Liver (tissue), 9 donors: ENCODE measurements around the gene DSCAM. TPM values are rescaled to one million over a fixed set of nuclear protein-coding genes. Genes with fewer than 3 reads are reported as not detected.

Experiments
- DNase-seq: peaks from one replicate; pipeline ENCODE4 v3.0.0-alpha.2; 2017; ENCODE audit warnings: low spot score
- H3K27ac ChIP-seq, 2 donors: one replicate each; pipeline ENCODE4 v1.7.0; 2013; ENCODE audit warnings: inconsistent platforms in 2 of 2, low read length in 2 of 2, control low read depth in 1 of 2, low read depth in 1 of 2, mild to moderate bottlenecking in 1 of 2
- H3K27me3 ChIP-seq, 4 donors: one replicate each; pipeline versions ENCODE4 v1.6.1 to v1.7.0; 2013; ENCODE audit warnings: low read length in 3 of 4, inconsistent platforms in 1 of 4, mild to moderate bottlenecking in 1 of 4, moderate library complexity in 1 of 4; ENCODE audit not compliant: control insufficient read depth in 4 of 4, insufficient read depth in 4 of 4
- H3K36me3 ChIP-seq, 4 donors: one replicate each; pipeline versions ENCODE4 v1.6.1 to v1.7.0; 2013; ENCODE audit warnings: low read length in 3 of 4, mild to moderate bottlenecking in 3 of 4, low read depth in 1 of 4, moderate library complexity in 1 of 4; ENCODE audit not compliant: control insufficient read depth in 4 of 4, insufficient read depth in 3 of 4
- H3K4me1 ChIP-seq, 4 donors: one replicate each; pipeline versions ENCODE4 v1.6.1 to v1.7.0; 2013; ENCODE audit warnings: low read length in 3 of 4, mild to moderate bottlenecking in 3 of 4, moderate library complexity in 1 of 4; ENCODE audit not compliant: control insufficient read depth in 4 of 4, insufficient read depth in 4 of 4
- H3K4me3 ChIP-seq, 3 donors: one replicate each; pipeline versions ENCODE4 v1.6.1 to v1.7.0; 2013; ENCODE audit warnings: low read length in 3 of 3, control low read depth in 1 of 3, low read depth in 1 of 3, mild to moderate bottlenecking in 1 of 3
- H3K9ac ChIP-seq, 2 donors: one replicate each; pipeline ENCODE4 v1.7.0; 2013; ENCODE audit warnings: low read length in 2 of 2, mild to moderate bottlenecking in 2 of 2, moderate library complexity in 2 of 2, control low read depth in 1 of 2, low read depth in 1 of 2
- H3K9me3 ChIP-seq, 4 donors: one replicate each; pipeline versions ENCODE4 v1.6.1 to v1.7.0; 2013; ENCODE audit warnings: low read length in 3 of 4; ENCODE audit not compliant: control insufficient read depth in 4 of 4
- FOXA1 ChIP-seq: IDR thresholded peaks from 2 replicates; pipeline ENCODE4 v1.6.1; 2016; ENCODE audit warnings: antibody characterized with exemption
- FOXA2 ChIP-seq: IDR thresholded peaks from 2 replicates; pipeline ENCODE4 v1.6.1; 2016; ENCODE audit warnings: antibody characterized with exemption
- HNF4A ChIP-seq, 2 donors: conservative IDR thresholded peaks; 2 replicates each; pipeline ENCODE4 v1.6.1; 2016; ENCODE audit warnings: antibody characterized with exemption in 2 of 2, mild to moderate bottlenecking in 2 of 2
- JUND ChIP-seq, 2 donors: IDR thresholded peaks; 2 replicates each; pipeline ENCODE4 v1.6.1; 2016; ENCODE audit warnings: antibody characterized with exemption in 2 of 2
- NR2F2 ChIP-seq: IDR thresholded peaks from 2 replicates; pipeline ENCODE4 v1.6.1; 2016; ENCODE audit warnings: antibody characterized with exemption
- RAD21 ChIP-seq, 2 donors: IDR thresholded peaks; 2 replicates each; pipeline ENCODE4 v1.6.1; 2016; ENCODE audit warnings: antibody characterized with exemption in 2 of 2, mild to moderate bottlenecking in 2 of 2
- RXRA ChIP-seq, 2 donors: IDR thresholded peaks; 2 replicates each; pipeline ENCODE4 v1.6.1; 2017 to 2018; ENCODE audit warnings: antibody characterized with exemption in 2 of 2, mild to moderate bottlenecking in 1 of 2
- SP1 ChIP-seq: IDR thresholded peaks from 2 replicates; pipeline ENCODE4 v1.6.1; 2018; ENCODE audit warnings: antibody characterized with exemption, mild to moderate bottlenecking
- TAF1 ChIP-seq: conservative IDR thresholded peaks from 2 replicates; pipeline ENCODE4 v1.6.1; 2016; ENCODE audit warnings: antibody characterized with exemption, mild to moderate bottlenecking
- YY1 ChIP-seq: IDR thresholded peaks from 2 replicates; pipeline ENCODE4 v1.6.1; 2016; ENCODE audit warnings: antibody characterized with exemption, mild to moderate bottlenecking
- WGBS: extraction: QIAGEN DNeasy Blood & Tissue Kit; methylation state at CpG from one replicate; pipeline ENCODE4 v1.1.7; 2013; 5-methylcytosine and 5-hydroxymethylcytosine counted together
- polyA plus RNA-seq, 2 donors: library from polyadenylated mRNA; stranded (reverse) in 1 of 2; unstranded in 1 of 2; fragments of 200-250 nt in 1 of 2; fragments of >200 nt in 1 of 2; fragmentation: Nextera tagmentation in 1 of 2; extraction: Ambion mirVana in 1 of 2; gene quantifications; one replicate each; pipeline versions ENCODE4 v1.2.1 to v1.2.3, GENCODE V29; 2013 to 2015
- total RNA-seq, 2 donors: library from RNA; depleted of rRNA; stranded (reverse); fragments of >200 nt; gene quantifications; one replicate each; pipeline ENCODE4 v1.2.3, GENCODE V29; 2014
- TF ChIP-seq, protein P1 (sequence below): IDR thresholded peaks from 2 replicates; pipeline ENCODE4 v1.6.1; 2016; ENCODE audit warnings: antibody characterized with exemption
- TF ChIP-seq, protein P2 (sequence below): fragments of 150-350 bp; IDR thresholded peaks from 2 replicates; pipeline ENCODE4 v1.5.1; 2017; ENCODE audit warnings: improper control_type of control experiment, low read depth, low read length; ENCODE audit not compliant: missing input control
- TF ChIP-seq, protein P3 (sequence below): IDR thresholded peaks from 2 replicates; pipeline ENCODE4 v1.6.1; 2016; ENCODE audit warnings: antibody characterized with exemption, mild to moderate bottlenecking
- TF ChIP-seq, protein P4 (sequence below): IDR thresholded peaks from 2 replicates; pipeline ENCODE4 v1.6.1; 2016; ENCODE audit warnings: antibody characterized with exemption
- TF ChIP-seq, protein P5 (sequence below): IDR thresholded peaks from 2 replicates; pipeline ENCODE4 v1.6.1; 2016; ENCODE audit warnings: antibody characterized with exemption
- donor health status: healthy.
- donor health status: healthy.
- donor health status: healthy.
- donor health status: healthy.
- donor health status: healthy.

DSCAM gene
- total and polyA plus RNA-seq, 4 donors = 0.02 to 0.23 (median 0.10) TPM

DNA sequence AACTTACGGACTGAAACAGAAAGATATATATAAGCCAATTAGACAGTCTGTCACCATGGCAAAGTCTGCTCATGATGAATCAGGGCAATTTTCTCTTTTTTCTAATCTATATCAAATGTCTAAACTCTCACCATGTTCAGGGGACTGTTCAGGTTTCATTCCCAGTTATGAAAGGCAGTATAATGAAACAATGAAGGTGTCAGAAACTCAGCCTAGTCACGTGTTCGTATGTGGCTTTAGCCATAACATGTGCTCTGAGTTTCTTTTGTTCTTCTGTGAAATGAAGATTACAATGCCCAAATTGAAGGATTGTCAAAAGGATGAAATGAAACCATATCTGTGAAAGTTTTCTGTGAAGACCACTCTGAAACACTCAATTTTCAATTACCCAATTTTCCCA lies 392.9 kb downstream of the DSCAM start (continued):
- TF ChIP-seq, protein P1, sequence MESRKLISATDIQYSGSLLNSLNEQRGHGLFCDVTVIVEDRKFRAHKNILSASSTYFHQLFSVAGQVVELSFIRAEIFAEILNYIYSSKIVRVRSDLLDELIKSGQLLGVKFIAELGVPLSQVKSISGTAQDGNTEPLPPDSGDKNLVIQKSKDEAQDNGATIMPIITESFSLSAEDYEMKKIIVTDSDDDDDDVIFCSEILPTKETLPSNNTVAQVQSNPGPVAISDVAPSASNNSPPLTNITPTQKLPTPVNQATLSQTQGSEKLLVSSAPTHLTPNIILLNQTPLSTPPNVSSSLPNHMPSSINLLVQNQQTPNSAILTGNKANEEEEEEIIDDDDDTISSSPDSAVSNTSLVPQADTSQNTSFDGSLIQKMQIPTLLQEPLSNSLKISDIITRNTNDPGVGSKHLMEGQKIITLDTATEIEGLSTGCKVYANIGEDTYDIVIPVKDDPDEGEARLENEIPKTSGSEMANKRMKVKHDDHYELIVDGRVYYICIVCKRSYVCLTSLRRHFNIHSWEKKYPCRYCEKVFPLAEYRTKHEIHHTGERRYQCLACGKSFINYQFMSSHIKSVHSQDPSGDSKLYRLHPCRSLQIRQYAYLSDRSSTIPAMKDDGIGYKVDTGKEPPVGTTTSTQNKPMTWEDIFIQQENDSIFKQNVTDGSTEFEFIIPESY = no peak
- TF ChIP-seq YY1 (no peak), NR2F2 (no peak), RXRA (IDR thresholded peaks at IDR 0.05) (no peak), FOXA1 (no peak), JUND (IDR thresholded peaks at IDR 0.05) (no peak), RAD21 (IDR thresholded peaks at IDR 0.05) (no peak)

DNA sequence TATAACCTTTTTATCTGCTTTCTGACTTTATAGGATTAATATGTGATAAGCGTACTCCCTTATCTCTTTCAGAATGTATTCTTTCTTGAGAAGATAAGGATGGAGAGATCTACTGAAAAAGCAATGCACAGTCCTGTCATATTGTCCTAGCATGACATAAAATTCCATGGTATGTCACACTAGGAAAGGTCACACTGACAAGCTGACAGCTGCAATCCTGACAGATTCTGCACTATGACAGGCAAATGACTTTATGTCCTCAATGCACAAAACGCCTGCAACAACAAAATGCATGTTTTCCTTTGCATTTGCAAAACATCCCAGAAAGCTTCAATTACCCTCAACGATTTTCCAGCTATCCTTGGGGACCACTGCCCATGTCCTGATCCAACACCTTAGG lies 393.8 kb downstream of the DSCAM start:
- Histone ChIP-seq H3K4me3 (no peak overlapping the region), H3K9me3 (no peaks in the 10 kb centered on the region), H3K4me1 (no peaks in the 10 kb centered on the region), H3K27ac (no peak overlapping the region), H3K36me3 (no peaks in the 10 kb centered on the region), H3K27me3 (peaks cover 0 to 2% (median 0%) of the 10 kb centered on the region in 4 donors), H3K9ac (no peak overlapping the region)
- no peak for DNase-seq
- TF ChIP-seq RAD21 (IDR thresholded peaks at IDR 0.05) = no peak
- no peak for TF ChIP-seq TAF1
- TF ChIP-seq RXRA (IDR thresholded peaks at IDR 0.05) = no peak
- TF ChIP-seq, protein P2, sequence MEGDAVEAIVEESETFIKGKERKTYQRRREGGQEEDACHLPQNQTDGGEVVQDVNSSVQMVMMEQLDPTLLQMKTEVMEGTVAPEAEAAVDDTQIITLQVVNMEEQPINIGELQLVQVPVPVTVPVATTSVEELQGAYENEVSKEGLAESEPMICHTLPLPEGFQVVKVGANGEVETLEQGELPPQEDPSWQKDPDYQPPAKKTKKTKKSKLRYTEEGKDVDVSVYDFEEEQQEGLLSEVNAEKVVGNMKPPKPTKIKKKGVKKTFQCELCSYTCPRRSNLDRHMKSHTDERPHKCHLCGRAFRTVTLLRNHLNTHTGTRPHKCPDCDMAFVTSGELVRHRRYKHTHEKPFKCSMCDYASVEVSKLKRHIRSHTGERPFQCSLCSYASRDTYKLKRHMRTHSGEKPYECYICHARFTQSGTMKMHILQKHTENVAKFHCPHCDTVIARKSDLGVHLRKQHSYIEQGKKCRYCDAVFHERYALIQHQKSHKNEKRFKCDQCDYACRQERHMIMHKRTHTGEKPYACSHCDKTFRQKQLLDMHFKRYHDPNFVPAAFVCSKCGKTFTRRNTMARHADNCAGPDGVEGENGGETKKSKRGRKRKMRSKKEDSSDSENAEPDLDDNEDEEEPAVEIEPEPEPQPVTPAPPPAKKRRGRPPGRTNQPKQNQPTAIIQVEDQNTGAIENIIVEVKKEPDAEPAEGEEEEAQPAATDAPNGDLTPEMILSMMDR = no peak
- TF ChIP-seq, protein P3, sequence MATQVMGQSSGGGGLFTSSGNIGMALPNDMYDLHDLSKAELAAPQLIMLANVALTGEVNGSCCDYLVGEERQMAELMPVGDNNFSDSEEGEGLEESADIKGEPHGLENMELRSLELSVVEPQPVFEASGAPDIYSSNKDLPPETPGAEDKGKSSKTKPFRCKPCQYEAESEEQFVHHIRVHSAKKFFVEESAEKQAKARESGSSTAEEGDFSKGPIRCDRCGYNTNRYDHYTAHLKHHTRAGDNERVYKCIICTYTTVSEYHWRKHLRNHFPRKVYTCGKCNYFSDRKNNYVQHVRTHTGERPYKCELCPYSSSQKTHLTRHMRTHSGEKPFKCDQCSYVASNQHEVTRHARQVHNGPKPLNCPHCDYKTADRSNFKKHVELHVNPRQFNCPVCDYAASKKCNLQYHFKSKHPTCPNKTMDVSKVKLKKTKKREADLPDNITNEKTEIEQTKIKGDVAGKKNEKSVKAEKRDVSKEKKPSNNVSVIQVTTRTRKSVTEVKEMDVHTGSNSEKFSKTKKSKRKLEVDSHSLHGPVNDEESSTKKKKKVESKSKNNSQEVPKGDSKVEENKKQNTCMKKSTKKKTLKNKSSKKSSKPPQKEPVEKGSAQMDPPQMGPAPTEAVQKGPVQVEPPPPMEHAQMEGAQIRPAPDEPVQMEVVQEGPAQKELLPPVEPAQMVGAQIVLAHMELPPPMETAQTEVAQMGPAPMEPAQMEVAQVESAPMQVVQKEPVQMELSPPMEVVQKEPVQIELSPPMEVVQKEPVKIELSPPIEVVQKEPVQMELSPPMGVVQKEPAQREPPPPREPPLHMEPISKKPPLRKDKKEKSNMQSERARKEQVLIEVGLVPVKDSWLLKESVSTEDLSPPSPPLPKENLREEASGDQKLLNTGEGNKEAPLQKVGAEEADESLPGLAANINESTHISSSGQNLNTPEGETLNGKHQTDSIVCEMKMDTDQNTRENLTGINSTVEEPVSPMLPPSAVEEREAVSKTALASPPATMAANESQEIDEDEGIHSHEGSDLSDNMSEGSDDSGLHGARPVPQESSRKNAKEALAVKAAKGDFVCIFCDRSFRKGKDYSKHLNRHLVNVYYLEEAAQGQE = no peak
- TF ChIP-seq, protein P4, sequence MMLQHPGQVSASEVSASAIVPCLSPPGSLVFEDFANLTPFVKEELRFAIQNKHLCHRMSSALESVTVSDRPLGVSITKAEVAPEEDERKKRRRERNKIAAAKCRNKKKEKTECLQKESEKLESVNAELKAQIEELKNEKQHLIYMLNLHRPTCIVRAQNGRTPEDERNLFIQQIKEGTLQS = no peak
- TF ChIP-seq FOXA1 = no peak
- no peak for TF ChIP-seq FOXA2
- TF ChIP-seq, protein P5, sequence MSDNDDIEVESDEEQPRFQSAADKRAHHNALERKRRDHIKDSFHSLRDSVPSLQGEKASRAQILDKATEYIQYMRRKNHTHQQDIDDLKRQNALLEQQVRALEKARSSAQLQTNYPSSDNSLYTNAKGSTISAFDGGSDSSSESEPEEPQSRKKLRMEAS = no peak
- TF ChIP-seq SP1 = no peak
- no peak for TF ChIP-seq YY1
- TF ChIP-seq HNF4A (conservative IDR thresholded peaks at IDR 0.05) = no peak
- TF ChIP-seq, protein P1 = no peak
- 48% methylated on average over 3 of the region's 3 CpGs for WGBS
